GM12892 (cell line): ENCODE results near the gene EDA2R.

Source experiments
- DNase-seq: peaks from one replicate; pipeline ENCODE4 v3.0.0; 2011; ENCODE audit not compliant: insufficient read length
- FAIRE-seq: peaks from 2 replicates; lab custom pipeline; 2011; peaks lifted over from hg19 to GRCh38; lab: Jason Lieb, UNC
- POLR2A ChIP-seq: IDR thresholded peaks from 2 replicates; pipeline ENCODE4 v1.6.1; 2011; ENCODE audit warnings: low read depth, low read length, control low read depth
- POLR2AphosphoS5 ChIP-seq: IDR thresholded peaks from 2 replicates; pipeline ENCODE4 v1.6.1; 2011; ENCODE audit warnings: low read depth, low read length, control low read depth
- TAF1 ChIP-seq: IDR thresholded peaks from 2 replicates; pipeline ENCODE4 v1.6.1; 2011; ENCODE audit warnings: low read depth, mild to moderate bottlenecking, control low read depth, low read length, borderline replicate concordance

The EDA2R gene

GRCh38 chrX:66634272-66634671, 4.6 kb downstream of the EDA2R start:
- TF ChIP-seq POLR2A: no peak
- no peak for TF ChIP-seq TAF1
- no peak for TF ChIP-seq POLR2AphosphoS5
- no peak for DNase-seq
- no peak for FAIRE-seq

GRCh38 chrX:66633541-66633940, 5.3 kb downstream of the EDA2R start:
- FAIRE-seq (no peak), DNase-seq (no peak)
- TF ChIP-seq POLR2AphosphoS5: no peak
- TF ChIP-seq POLR2A: no peak
- TF ChIP-seq TAF1: no peak

DNA sequence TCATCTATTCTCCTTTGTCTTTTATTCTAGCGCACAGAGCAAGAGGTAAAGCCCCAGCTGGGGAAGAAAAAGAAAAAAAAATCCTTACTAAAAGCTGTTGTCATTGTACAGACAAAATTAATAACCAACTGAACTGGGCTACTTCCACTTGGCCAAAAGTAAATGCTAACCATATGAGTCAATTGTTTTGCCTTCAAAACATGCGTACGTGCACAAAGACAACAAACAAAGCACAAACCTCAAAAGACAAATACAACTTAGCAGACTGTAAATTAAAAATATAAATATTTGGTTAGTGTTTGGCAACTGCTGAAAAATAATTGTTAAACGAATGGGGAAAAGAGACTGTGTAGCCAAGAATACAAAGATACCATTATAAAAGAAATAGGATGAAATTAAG, 5.9 kb downstream of the EDA2R start:
- DNase-seq (no peak), FAIRE-seq (no peak)
- TF ChIP-seq TAF1: no peak
- no peak for TF ChIP-seq POLR2A
- TF ChIP-seq POLR2AphosphoS5: no peak

GRCh38 chrX:66632473-66632872, 6.4 kb downstream of the EDA2R start:
- FAIRE-seq (no peak), DNase-seq (no peak)
- TF ChIP-seq TAF1 (no peak), POLR2A (no peak), POLR2AphosphoS5 (no peak)

- FAIRE-seq (no peak), DNase-seq (no peak)
- TF ChIP-seq TAF1 (no peak), POLR2A (no peak), POLR2AphosphoS5 (no peak)
Measured at GRCh38 chrX:66625525-66625924, 13.4 kb downstream of the EDA2R start.

GRCh38 chrX:66622209-66622608, 16.7 kb downstream of the EDA2R start:
- DNase-seq (no peak), FAIRE-seq (no peak)
- no peak for TF ChIP-seq TAF1
- TF ChIP-seq POLR2AphosphoS5: no peak
- no peak for TF ChIP-seq POLR2A

- FAIRE-seq: no peak
- TF ChIP-seq POLR2AphosphoS5: no peak
- no peak for TF ChIP-seq TAF1
- TF ChIP-seq POLR2A: no peak
- no peak for DNase-seq
Measured at GRCh38 chrX:66616944-66617343, 21.9 kb downstream of the EDA2R start.

DNA sequence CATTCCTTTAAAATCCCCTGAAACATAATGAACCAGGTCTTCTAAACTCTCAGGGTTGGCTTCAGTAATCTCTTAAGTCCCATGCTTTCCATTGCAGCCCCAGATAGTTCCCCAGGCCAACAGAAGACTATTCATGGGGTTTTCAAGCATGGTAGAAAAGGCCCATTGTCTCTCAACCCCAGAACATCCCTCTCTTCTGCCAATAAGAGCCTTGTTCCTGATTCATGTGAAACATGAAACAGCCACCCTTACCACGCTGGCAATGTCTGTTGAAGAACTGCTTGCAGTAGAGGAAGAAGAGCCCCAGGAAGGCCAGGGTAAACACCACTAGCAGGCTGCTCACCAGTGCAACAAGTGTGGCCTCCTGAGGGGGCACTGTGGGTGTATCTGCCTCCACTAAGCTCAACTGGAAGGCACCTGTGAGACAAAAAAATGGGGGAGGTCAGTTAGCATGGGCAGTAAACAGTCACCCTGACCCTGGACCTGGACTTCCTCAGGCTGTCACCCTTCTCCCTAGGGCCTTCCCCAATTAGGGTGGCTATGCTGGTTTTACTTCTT, 36.4 kb downstream of the EDA2R start:
- DNase-seq (no peak), FAIRE-seq (no peak)
- no peak for TF ChIP-seq POLR2AphosphoS5
- TF ChIP-seq POLR2A: no peak
- TF ChIP-seq TAF1: no peak

GRCh38 chrX:66601522-66601921, 37.4 kb downstream of the EDA2R start:
- TF ChIP-seq POLR2AphosphoS5 (no peak), POLR2A (no peak), TAF1 (no peak)
- DNase-seq (no peak), FAIRE-seq (no peak)

GRCh38 chrX:66579219-66579618, 59.7 kb downstream of the EDA2R start:
- DNase-seq (no peak), FAIRE-seq (no peak)
- TF ChIP-seq POLR2AphosphoS5: no peak
- no peak for TF ChIP-seq POLR2A
- TF ChIP-seq TAF1: no peak

GRCh38 chrX:66553973-66554372, 84.9 kb downstream of the EDA2R start:
- no peak for FAIRE-seq
- no peak for DNase-seq
- no peak for TF ChIP-seq POLR2A
- no peak for TF ChIP-seq POLR2AphosphoS5
- no peak for TF ChIP-seq TAF1

DNA sequence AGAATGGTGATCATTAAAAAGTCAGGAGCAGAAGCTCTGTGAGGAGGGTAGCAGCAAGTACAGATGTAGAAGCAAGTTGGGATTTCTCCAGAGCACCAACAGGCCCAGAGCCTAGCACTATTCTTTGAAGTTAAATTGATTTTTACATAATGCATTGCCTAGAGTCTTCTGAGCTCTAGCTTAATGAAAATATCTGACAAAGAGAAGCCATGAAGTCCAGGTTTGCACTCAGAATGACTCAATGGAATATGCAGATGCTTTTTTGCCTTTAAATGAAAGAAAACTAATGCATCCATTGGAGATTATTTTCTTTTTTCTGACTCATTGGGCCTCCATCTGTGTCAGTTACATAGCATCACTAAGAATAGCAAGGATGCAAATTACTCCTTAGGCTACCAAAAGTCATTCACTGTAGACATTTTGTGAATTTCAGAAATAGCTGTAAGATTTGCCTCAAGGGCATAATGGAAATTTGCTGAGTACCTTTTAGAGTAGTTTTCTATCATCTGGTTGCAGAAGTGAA, 91.0 kb downstream of the EDA2R start:
- FAIRE-seq (no peak), DNase-seq (no peak)
- no peak for TF ChIP-seq TAF1
- no peak for TF ChIP-seq POLR2AphosphoS5
- no peak for TF ChIP-seq POLR2A
